Activated CD4-positive, alpha-beta T cell treated with anti-CD3 and anti-CD28 coated beads, Interleukin-2, amount 50 U/mL, for 4 hours (primary cell): ENCODE data around the gene HS6ST2.

Source experiments
- DNase-seq, 2 experiments: peaks; one replicate each; pipeline ENCODE4 v3.0.0-alpha.2; 2020

The HS6ST2 gene

GRCh38 chrX:132603700-132604286 is 354.6 kb downstream of the HS6ST2 start:
- no peak for DNase-seq

DNA sequence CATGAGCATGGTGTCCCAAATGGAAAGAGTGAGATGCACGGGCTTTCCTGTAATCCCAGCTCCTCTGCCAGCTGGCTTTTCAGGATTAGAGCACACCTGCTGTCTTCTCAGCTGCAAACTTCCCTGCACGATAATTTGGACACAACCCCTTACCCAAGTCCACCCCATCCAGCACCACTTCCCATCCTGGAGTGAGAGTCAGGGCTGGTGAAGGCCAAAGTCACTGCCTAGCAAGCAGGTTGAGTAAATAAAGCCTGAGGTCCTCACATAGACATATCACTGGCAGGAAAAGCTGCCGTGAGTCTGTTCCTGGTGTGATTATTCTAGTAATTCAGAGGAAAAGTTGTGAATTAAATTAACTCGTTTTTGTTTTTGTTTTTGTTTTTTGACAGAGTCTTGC is 355.7 kb downstream of the HS6ST2 start:
- no peak for DNase-seq

DNA sequence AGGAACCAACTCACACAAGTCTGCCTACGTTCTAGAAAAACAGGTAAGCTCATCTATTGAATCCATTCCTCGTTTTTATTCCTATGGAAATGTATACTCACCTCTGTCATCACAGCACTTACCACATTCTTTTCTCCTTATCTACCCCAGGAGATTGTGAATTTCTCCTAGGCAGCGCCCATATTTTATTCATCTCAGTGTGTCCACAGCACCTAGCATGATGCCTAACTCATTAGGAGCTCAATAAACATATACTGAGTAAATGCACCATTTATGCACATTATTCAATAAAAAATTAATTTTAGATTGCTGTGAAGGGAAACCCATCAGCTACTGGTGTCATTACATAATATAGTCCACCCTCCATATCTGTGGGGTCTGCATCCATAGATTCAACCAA is 363.4 kb downstream of the HS6ST2 start:
- DNase-seq: no peak

- DNase-seq: no peak
Measured at GRCh38 chrX:132594129-132594528, 364.3 kb downstream of the HS6ST2 start.

- no peak for DNase-seq
Measured at GRCh38 chrX:132592880-132593279, 365.5 kb downstream of the HS6ST2 start.

DNA sequence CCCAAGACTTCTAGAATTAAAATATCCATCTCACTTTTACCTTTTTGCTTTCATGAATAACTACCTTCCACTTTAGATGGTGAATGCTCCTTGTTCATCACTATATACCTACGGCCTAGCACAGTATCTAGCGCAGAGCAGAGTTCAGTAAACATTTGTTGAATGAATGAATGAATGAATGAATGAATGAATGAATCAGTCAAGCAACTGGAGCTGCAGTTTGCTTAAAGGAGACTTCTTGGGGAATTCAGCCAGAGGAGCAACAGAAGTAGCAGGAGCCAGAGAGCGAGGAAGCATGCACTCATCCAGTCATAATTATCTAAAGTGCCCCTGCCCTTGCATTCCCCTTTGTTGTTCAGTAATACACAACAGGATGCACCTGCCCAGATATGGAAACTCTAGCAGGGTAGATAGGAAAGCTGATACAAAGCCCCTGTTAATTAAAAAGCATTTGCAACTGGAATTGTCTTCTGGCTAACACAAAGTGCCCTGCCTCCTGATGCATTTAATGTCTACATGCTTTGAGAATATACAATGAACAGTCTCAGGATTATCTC is 366.6 kb downstream of the HS6ST2 start:
- DNase-seq: no peak

GRCh38 chrX:132590350-132591026 is 367.9 kb downstream of the HS6ST2 start:
- DNase-seq: no peak

- DNase-seq: no peak
Measured at GRCh38 chrX:132584936-132585335, 373.5 kb downstream of the HS6ST2 start.

GRCh38 chrX:132576939-132577338 is 381.5 kb downstream of the HS6ST2 start:
- no peak for DNase-seq
